AG04449 (cell line): ENCODE results near the gene SOX21.

Experiments
- CTCF ChIA-PET: fragments of 350-600 bp; formaldehyde crosslinking; extraction: SDS; loops from one replicate; lab custom pipeline; 2021; ENCODE audit warnings: antibody characterized with exemption; lab: Yijun Ruan, JAX
- POLR2A ChIA-PET: fragments of 400-600, 350-600 bp; formaldehyde crosslinking; extraction: SDS; loops from one replicate; lab custom pipeline; 2020; ENCODE audit warnings: antibody characterized with exemption, inconsistent platforms; lab: Yijun Ruan, JAX
- DNase-seq: peaks from one replicate; pipeline ENCODE4 v3.0.0-alpha.2; 2010; ENCODE audit warnings: low read depth, low spot score
- H3K4me3 ChIP-seq: 2 replicates; pipeline ENCODE4 v1.5.1; 2011; ENCODE audit warnings: low read depth, mild to moderate bottlenecking, control low read depth, low read length
- TF ChIP-seq, protein P1 (sequence below): IDR thresholded peaks from one replicate; pipeline ENCODE4 v1.5.1; 2011; ENCODE audit warnings: mild to moderate bottlenecking, moderate library complexity, low read length, control low read depth, inconsistent platforms; ENCODE audit not compliant: insufficient read depth; ENCODE audit errors: missing control alignments

SOX21 gene

DNA sequence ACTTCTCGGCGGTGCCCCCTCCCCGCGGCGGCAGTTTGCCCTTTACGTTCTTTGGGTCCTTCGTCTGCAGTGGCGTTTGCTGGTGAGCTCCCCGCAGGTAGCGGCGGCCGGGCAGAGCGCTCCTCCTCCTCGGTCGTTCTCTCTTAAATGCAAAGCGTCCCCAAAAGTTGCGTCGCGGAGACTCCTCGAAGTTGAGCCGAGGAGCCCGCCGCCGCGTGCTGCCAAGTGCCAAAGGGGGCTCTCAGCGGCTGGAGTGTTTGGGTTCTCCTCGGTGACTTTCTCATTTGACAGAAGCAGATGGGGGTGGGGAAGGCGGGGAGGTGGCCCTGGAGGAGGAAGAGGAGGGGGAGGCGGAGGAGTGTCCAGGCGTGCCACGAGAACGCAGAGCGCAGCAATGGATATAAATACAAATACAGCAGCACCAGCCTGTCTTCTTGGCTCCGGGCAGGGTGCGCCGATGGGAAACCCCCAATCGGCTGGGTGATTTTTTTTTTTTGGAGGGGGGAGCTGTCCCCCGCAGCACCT lies at the start of gene SOX21:
TSS of gene SOX21 (minus strand) at position 259 of the 525 bp plus-strand sequence. CDS start 496 bp downstream, outside the sequence.
- no peak for DNase-seq
- ChIA-PET CTCF (no interaction called here), POLR2A (no interaction called here)
- TF ChIP-seq, protein P1, sequence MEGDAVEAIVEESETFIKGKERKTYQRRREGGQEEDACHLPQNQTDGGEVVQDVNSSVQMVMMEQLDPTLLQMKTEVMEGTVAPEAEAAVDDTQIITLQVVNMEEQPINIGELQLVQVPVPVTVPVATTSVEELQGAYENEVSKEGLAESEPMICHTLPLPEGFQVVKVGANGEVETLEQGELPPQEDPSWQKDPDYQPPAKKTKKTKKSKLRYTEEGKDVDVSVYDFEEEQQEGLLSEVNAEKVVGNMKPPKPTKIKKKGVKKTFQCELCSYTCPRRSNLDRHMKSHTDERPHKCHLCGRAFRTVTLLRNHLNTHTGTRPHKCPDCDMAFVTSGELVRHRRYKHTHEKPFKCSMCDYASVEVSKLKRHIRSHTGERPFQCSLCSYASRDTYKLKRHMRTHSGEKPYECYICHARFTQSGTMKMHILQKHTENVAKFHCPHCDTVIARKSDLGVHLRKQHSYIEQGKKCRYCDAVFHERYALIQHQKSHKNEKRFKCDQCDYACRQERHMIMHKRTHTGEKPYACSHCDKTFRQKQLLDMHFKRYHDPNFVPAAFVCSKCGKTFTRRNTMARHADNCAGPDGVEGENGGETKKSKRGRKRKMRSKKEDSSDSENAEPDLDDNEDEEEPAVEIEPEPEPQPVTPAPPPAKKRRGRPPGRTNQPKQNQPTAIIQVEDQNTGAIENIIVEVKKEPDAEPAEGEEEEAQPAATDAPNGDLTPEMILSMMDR = no peak
- no peak within 1 kb of the TSS; the same call in none of the 2 replicates for H3K4me3 ChIP-seq

DNA sequence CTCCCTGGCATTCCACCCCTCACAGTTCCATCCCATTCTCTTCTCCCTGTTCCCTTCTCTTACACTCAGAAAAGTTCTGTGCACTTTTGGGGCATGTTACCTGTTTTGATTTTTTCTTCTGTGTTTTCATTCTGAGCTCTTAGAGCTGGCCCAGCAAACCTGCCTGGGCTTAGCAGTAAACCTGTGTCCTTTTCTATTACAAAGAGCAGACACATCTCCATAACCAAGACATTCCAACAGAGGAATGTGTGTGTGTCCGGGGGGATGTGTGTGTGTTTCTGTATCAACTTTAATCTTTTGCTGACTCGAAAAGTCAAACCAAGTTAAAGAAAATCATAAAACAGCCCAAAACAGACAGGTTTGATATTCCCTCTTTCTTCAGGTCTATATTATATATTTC lies 49.1 kb upstream of the SOX21 start:
- no peak overlapping the region for H3K4me3 ChIP-seq
- POLR2A ChIA-PET = no interaction called here
- CTCF ChIA-PET = no interaction called here
- TF ChIP-seq, protein P1 = no peak
- DNase-seq = no peak

DNA sequence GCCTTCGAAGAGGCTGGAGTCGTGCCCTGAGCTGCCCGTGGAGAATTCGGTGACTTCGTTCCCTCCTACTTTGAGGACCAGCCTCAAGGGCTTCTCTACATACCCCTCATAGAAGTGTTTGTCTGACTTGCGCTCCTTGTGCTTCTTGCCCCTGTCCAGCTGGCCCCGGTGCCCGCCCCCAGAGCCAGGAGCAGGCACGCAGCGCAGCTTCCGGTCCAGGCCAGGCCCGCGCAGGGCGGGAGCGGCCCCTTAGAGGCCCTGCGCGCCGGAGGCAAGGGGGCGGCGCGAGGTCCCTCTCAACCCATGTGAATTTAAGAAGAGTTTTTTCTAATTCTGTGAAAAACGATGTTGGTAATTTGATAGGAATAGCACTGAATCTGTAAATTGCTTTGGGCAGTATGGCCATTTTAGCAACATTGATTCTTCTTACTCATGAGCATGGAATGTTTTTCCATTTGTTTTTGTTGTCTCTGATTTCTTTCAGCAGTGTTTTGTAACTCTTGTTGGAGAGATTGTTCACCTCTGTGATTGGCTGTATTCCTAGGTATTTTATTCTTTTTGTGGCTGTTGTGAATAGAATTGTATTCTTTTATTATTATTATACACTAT lies 46.9 kb upstream of the SOX21 start:
- TF ChIP-seq, protein P1 = no peak
- ChIA-PET CTCF (interaction anchor here (0.9 kb wide), 1 partner anchor 11 kb away, joined by 4 read pairs; no protein-coding TSS in a partner anchor), POLR2A (no interaction called here)
- no peak overlapping the region for H3K4me3 ChIP-seq
- no peak for DNase-seq

- DNase-seq = no peak
- TF ChIP-seq, protein P1 = no peak
- ChIA-PET POLR2A (no interaction called here), CTCF (interaction anchor here (0.9 kb wide), 1 partner anchor 10 kb away, joined by 4 read pairs; no protein-coding TSS in a partner anchor)
- no peak overlapping the region for H3K4me3 ChIP-seq
These were observed 46.2 kb upstream of the SOX21 start for GRCh38 chr13:94758436-94758960.

DNA sequence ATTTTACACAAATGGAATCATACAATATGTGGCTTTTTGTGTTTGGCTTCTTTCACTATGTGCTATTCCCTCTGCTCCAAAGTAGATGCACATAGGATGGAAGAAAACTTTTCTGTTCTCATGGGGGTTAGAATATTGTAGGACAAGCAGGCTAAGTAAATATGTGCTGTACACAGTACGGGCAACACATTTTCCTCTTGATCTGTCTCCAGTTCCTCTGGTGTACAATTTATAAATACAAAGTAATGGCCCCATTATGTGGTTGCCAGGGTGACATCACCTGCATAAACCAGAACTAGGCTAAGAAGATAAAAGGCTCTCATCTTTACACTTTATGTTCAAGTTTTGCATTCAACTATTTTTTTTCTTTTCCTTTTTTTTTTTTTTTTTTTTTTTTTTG lies 41.0 kb upstream of the SOX21 start:
- CTCF ChIA-PET = no interaction called here
- no peak for DNase-seq
- no peak overlapping the region for H3K4me3 ChIP-seq
- POLR2A ChIA-PET = no interaction called here
- TF ChIP-seq, protein P1 = no peak

DNA sequence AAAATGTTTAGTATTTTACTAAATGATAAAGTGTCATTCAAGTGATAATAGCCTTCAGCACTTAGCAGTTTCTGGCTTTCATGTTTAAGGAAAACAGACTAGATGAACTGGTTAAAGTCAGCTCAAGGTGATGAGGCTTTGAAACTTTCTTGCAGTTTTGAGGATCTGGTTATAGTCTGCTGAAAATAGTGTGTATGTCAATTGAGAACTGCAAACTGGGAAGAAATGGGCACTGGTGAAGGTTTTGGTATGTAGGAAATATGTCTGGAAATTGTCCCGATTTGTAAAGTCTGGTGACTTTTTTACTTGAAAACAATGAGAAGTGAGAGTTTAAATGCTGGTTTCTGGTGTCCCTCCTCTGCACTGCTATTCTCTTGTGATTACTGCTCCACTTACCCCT lies 36.8 kb upstream of the SOX21 start:
- CTCF ChIA-PET = interaction anchor here (1.4 kb wide), 1 partner anchor 10 kb away, joined by 4 read pairs; no protein-coding TSS in a partner anchor
- DNase-seq = no peak
- POLR2A ChIA-PET = no interaction called here
- TF ChIP-seq, protein P1 = no peak
- no peak overlapping the region for H3K4me3 ChIP-seq
